ENCODE data around the gene CMBL.
A peak's percentile ranks its signal among the peaks of the same experiment; 100 is the strongest.
"Not testable (repeated sequence)": the region's sequence is repeated elsewhere in the genome, so short reads cannot be mapped to it uniquely, and the experiment has no call there.

CMBL gene

DNA sequence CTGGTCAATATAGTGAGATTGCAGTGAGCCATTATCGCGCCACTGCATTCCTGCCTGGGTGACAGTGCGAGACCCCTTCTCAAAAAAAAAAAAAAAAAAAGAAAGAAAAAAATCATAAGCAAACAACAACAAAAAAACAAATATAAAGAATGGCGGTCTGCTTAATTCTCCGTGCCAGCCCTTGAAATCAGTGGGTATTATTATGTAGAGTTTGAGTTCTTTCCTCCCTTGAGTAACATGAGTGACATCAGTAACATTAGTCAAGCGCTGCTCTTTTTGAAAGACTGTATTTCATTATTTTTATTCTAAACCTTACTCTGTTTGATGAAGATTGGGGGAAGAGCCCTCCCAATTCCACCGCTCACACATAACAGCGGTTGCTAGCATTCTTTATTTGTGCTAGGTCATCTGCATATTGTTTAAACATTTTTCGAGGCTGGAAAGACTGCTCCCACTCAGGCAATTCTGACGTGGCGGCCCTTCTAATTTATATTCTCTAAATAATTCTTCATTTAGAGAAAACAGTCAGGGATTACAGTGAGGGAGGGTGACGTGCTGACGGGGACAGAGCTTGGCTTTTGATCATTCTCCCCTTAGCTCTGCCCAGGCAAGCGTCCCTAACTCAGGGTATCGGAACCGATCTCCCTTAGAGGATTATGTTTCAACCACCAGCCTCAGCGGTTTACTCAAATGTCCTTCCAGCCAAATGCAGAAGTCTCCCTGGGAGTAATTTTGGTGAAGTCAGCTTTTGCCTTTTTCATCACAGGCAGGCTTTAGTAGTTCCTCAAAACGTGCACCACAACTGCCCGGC is 44.9 kb upstream of the CMBL start:
- Histone ChIP-seq H3K9me3 (no peaks in the 10 kb centered on the region), H3K27me3 (no peaks in the 10 kb centered on the region), H3K4me1 (no peaks in the 10 kb centered on the region), H3K4me3 (ENCODE audit: low read depth, low read length) (peak overlapping the region; percentile 74), H3K36me3 (peaks cover 2% of the 10 kb centered on the region; the same call in 1 of the 2 replicates)
- DNase-seq, result no peak
- TF ChIP-seq, protein P1, sequence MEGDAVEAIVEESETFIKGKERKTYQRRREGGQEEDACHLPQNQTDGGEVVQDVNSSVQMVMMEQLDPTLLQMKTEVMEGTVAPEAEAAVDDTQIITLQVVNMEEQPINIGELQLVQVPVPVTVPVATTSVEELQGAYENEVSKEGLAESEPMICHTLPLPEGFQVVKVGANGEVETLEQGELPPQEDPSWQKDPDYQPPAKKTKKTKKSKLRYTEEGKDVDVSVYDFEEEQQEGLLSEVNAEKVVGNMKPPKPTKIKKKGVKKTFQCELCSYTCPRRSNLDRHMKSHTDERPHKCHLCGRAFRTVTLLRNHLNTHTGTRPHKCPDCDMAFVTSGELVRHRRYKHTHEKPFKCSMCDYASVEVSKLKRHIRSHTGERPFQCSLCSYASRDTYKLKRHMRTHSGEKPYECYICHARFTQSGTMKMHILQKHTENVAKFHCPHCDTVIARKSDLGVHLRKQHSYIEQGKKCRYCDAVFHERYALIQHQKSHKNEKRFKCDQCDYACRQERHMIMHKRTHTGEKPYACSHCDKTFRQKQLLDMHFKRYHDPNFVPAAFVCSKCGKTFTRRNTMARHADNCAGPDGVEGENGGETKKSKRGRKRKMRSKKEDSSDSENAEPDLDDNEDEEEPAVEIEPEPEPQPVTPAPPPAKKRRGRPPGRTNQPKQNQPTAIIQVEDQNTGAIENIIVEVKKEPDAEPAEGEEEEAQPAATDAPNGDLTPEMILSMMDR (IDR thresholded peaks at IDR 0.05; ENCODE audit: low read depth, low read length), result no peak

DNA sequence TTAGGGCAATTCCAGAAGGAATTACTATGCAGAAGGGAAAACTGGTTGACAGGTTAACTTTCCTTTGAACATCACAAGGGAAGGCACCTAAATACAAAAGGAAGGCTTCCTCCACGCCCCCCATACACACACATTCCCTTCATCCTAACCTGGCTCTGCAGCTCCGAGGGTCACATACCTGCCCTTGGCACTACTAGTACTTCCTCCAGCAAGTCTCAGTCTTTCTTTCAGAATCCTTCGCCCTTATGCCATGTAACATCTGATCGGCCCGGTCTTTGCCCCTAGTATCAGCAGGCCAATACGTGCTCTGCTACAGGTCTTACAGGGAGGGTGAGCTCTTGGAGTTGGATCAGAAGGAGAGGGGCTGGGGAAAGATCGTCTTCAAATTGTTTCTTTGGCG is 44.2 kb upstream of the CMBL start:
- TF ChIP-seq, protein P1 (IDR thresholded peaks at IDR 0.05; ENCODE audit: low read depth, low read length), result no peak
- no peaks in the 10 kb centered on the region for H3K4me1 ChIP-seq
- no peak overlapping the region for H3K4me3 ChIP-seq (ENCODE audit: low read depth, low read length)
- DNase-seq, result no peak
- peaks cover 2% of the 10 kb centered on the region; the same call in 1 of the 2 replicates for H3K36me3 ChIP-seq
- H3K9me3 ChIP-seq, result no peaks in the 10 kb centered on the region
- no peaks in the 10 kb centered on the region for H3K27me3 ChIP-seq

DNA sequence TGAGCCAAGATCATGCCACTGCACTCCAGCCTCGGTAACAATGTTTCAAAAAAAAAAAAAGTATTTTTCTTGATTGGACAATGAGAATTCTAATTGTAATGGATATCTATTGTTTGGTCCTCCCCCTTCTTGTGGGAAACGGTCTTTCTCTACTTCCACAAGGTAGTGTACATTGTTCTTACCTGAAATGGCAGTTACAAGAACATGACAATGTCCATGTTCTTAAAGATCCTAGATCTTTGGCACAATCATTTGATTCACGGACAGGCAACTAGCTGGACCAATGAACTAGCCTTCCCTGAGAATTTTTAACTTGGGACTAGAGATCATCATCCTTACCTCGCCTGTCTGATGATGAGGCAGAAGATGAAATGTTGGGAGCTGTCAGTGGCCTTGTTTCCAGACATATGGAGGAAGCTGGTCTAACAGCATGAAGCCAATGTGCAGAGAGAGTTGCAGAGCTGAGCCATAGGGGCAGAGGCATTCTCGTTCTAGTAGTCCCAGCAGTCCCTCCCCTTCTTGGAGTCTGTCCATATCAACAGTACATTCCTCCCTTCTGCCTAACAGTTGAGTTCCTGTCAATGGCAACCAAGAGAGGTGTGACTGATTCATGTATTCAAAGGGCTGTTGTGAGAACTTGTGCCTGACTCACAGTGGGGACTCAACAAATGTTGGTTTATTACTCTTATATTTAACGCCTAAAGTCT is 43.6 kb upstream of the CMBL start:
- H3K36me3 ChIP-seq, result peaks cover 2% of the 10 kb centered on the region; the same call in 1 of the 2 replicates
- H3K4me1 ChIP-seq, result no peaks in the 10 kb centered on the region
- H3K27me3 ChIP-seq, result no peaks in the 10 kb centered on the region
- TF ChIP-seq, protein P1 (IDR thresholded peaks at IDR 0.05; ENCODE audit: low read depth, low read length), result no peak
- DNase-seq, result no peak
- H3K4me3 ChIP-seq (ENCODE audit: low read depth, low read length), result no peak overlapping the region
- H3K9me3 ChIP-seq, result no peaks in the 10 kb centered on the region

DNA sequence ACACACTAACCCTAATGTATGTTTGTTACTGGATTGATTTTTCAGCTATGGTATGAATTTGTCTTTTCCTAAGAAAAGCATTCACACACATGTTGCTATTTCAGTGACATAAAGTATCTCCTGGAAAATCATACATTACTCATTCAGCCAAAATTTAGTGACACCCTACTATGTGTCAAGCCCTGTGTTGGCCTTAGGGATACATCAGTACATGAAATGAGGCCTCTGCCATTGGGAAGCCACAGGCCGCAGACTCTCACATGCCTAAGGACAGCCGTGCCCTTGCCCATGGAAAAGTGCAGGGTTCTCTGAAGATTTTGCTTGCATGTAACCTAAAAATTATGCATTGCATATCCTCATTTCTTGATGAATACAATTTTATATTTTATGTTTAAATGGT is 40.6 kb upstream of the CMBL start:
- no peak overlapping the region for H3K4me3 ChIP-seq (ENCODE audit: low read depth, low read length)
- no peak for DNase-seq

DNA sequence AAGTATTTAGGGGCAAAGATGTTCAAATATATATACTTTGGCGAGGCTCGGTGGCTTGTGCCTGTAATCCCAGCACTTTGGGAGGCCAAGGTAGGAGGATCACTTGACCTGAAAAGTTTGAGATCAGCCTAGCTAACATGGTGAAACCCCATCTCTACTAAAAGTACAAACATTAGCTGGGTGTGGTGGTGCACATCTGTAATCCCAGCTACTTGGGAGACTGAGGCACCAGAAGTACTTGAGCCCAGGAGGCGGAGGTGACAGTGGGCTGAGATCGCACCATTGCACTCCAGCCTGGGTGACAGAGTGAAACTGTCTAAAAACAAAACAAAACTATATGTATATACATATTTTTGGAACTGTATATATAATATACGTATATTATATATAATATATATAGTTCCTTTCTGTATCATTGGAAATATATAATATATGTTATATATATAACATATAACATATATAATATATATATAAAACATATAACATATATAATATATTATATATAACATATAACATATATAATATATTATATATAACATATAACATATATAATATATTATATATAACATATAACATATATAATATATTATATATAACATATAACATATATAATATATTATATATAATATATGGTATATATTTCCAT is 36.9 kb upstream of the CMBL start:
- H3K4me1 ChIP-seq; H3K36me3 ChIP-seq; DNase-seq; H3K4me3 ChIP-seq (ENCODE audit: low read depth, low read length); H3K9me3 ChIP-seq; H3K27me3 ChIP-seq: not testable (repeated sequence)

More for the DNA sequence above, 40.6 kb upstream of the CMBL start:
- no peaks in the 10 kb centered on the region for H3K9me3 ChIP-seq
- TF ChIP-seq, protein P1 (IDR thresholded peaks at IDR 0.05; ENCODE audit: low read depth, low read length), result no peak
- H3K36me3 ChIP-seq, result no peaks in the 10 kb centered on the region
- no peaks in the 10 kb centered on the region for H3K4me1 ChIP-seq
- H3K27me3 ChIP-seq, result no peaks in the 10 kb centered on the region

DNA sequence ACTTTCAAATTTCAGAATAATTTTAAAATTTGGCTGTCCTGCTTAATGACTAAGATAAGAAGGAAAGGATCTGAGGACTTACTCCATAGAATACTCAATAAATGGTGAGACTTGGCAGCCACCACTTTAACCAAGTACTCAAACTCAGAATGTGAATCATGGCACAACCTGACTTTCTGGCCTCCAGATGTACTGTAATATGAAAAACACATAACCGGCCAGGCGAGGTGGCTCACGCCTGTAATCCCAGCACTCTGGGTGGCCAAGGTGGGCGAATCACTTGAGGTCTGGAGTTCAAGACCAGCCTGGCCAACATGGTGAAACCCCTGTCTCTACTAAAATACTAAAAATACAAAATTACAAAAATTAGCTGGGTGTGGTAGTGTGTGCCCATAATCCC is 35.8 kb upstream of the CMBL start:
- Histone ChIP-seq H3K27me3 (no peaks in the 10 kb centered on the region), H3K9me3 (no peaks in the 10 kb centered on the region), H3K4me1 (peaks cover 8% of the 10 kb centered on the region; the same call in 1 of the 2 replicates), H3K36me3 (no peaks in the 10 kb centered on the region), H3K4me3 (ENCODE audit: low read depth, low read length) (no peak overlapping the region)
- DNase-seq, result no peak
- TF ChIP-seq, protein P1 (IDR thresholded peaks at IDR 0.05; ENCODE audit: low read depth, low read length), result no peak
